NCI-H1436 (cell line): ENCODE measurements around the gene LAD1.
A peak's percentile ranks its signal among the peaks of the same experiment; 100 is the strongest.

ENCODE experiments used
- DNase-seq: peaks from one replicate; lab custom pipeline; 2025; lab: John Stamatoyannopoulos, UW

LAD1 gene

DNA sequence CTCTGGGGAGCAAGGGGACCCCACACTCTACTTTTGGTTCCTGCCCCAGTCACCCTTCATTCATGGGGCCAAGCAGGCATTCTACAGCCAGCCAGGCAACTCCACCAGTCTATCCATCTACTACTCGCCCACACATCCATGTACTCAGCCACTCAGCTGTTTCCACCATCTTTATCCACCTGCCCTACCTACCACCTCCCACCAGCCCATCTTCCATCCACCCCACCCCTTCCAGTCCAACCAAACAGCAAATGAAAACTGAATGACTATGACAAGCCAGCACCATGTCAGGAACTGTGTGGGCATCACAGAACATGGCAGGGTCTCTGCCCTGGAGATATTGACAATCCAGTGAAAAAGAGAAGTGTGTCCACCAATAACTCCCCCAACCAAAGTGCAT is 7.9 kb downstream of the LAD1 start:
- DNase-seq, result no peak

DNA sequence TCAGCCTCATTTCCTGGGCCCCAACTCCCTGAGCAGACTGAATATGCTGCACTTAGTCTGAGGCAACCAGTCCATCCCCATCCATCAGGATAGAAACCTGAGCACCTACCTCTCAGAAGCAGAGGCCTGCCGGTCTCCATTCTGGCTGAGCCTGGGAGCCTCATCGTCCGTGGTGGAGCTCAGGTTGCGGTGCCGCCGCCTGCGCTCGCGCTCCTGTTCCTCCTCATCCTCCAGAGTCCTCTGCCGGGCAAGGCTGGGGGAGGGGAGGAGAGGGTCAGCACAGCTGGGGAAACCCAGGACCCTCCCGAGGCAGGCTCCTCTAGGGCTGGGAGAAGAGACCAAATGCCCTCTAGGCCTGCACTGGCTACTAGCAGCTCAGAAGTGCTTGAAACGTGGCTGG is 10.1 kb downstream of the LAD1 start:
- no peak for DNase-seq

DNA sequence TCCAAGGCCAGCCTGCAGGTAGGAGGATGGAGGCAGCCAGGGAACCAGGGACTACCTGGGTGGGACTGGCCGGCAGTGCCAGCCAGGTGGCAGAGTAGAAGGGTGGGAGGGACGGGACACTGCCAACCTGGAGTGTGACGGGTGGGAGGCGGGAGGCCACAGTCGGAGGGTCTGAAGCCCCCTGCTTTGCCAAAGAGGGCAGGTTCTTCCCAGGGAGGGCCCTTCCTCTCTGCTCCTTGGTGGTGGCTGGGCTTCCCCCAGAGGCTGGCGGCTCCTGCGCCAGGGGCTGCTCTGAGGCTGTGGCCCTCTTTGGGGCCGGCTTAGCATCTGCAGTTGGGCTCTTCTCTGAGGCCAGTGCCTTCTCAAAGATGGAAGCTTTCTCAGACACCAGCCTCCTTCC is 12.9 kb downstream of the LAD1 start:
- no peak for DNase-seq

DNA sequence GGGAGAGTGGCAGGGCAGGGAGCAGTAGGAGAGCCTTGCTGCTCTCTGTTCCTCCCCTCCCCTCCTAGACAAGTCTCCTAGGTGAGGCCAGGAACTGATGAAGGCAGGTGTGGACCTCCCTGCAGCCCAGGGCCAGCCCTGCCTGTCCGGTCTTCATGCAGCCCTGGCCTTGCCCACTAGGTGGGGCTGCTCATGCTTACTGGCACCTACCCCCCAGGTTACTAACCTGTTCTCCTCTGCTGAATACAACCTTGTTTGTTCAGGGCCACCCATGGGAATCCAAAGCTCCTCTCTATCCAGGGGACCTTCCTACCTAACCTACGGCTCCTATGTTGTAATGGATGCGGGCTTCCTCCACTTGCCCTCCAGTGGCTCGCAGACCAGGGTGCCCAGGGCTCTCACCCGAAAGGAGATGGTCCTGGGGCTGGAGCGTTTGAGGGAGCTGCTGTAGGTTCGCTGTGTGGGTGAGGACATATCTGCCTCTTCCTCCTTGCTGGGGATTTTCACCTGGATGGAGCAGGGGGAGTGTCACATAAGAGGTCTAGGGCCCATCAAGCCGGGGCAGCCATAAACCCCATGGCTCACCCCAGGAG is 13.7 kb downstream of the LAD1 start:
- peak; percentile 89 for DNase-seq

DNA sequence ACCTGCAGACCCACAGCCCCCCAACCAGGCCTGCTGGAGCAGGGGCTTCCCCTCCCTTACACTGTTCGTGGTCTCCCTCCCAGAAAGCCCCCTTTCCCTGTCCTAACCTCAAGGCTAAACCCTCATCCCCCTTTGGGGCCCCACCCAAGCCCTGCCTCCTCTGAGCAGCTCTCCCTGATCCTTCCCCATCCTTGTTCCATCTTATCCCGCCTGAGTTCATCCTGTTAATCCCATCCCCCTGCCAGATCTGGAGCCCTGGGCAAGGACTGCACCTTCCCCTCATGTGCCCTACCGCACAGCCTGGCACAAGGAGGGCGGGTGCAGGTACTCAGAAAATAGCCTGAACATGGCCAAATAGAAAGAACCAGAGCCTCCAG is 14.7 kb downstream of the LAD1 start:
- no peak for DNase-seq

DNA sequence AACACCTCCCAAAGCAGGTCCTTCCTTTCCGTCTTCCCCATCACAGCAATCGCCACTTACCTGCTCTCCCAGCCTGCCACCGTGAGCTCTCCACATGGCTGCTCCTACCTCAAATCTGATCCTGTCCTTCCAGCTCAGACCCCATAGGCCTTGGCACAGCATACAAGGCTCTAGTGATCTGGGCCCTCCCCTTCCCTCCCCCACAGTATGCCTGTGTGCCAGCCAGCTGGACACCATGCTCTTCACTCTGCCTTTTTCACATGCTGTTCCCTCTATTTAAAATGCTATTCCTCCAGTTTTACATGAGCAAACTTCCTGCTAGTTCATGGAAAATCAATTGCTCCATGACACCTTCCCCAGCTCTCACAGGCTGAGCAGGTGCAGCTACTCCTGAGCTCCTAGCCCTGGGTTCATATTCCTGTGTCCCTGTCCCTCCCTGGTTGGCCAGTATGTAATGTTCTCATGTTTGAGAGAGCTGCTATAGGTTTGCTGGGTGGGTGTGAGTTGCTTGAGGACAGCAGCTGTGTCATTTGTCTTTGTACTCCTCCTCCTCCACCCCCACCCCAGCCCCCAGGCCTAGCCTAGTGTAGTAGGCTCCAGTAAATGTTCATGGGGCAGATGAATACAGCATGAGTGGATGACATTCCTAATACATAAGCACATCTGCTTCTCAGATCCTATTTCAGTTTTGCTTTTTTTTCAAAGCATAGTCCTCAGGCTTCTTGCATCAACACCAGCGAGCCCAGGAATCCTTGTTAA is 15.3 kb downstream of the LAD1 start:
- DNase-seq, result peak; percentile 26

DNA sequence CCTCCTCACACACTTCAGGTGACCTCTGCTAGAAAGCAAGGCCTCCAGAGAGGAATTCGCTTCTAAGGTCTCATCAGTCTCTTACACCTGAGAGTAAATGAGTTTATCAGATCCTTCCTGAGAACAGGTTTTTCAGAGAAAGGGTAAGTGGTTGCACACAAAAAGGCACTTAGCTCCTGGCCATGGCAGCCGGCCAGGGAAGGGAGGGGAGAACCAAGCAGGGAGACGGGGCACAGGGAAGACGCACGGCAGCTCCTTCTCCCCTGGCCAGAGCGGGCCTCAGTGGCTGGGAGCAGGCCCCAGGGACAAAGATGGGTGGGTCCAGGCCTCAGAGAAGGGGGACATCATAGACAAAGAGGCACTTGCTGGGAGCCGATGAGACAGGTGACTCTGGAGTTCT is 18.0 kb downstream of the LAD1 start:
- DNase-seq, result peak; percentile 68

DNA sequence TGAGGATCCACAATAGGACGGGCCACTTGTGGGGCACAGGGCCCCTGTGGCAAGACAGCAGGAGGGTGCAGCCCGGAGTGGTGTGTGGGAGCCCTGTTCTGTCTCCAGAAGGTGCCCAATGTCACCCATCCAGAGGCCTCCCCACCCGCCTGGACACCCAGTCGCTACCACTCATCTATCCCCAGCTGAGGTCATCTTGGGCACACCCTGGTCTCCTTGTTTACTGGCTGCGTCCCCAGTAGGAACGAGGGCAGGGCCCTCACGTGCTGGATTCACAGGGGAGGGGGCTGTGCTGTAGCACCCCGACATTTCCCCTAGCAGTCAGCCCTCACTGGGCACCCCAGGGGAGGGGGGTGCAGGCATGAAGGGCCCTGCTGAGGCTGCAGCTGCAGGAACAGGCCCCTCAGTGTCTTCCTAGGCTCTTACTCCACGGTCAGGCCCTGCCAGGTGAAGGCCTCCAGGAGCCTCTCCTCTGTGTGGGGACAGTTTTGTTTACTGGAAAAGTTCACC is 19.3 kb downstream of the LAD1 start:
- no peak for DNase-seq

DNA sequence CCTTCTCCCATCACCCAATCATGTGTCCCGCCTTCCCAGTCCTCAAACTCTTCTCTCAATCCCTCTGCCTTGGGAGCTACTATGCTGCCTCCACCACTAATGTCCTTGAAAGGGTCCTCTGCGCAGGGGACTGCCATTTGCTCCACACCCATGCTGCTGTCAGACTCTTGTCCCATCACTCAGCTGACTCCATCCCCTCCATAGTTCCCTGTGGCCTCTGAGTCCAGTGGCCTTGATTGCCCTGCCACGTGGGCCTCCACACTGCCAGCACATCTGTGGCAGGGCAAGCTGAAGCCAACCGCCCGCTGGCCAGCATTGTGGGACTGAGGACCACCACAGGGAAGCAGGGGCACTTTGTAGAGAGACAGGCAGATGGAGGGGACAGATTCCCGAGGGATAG is 20.3 kb downstream of the LAD1 start:
- DNase-seq, result no peak

DNA sequence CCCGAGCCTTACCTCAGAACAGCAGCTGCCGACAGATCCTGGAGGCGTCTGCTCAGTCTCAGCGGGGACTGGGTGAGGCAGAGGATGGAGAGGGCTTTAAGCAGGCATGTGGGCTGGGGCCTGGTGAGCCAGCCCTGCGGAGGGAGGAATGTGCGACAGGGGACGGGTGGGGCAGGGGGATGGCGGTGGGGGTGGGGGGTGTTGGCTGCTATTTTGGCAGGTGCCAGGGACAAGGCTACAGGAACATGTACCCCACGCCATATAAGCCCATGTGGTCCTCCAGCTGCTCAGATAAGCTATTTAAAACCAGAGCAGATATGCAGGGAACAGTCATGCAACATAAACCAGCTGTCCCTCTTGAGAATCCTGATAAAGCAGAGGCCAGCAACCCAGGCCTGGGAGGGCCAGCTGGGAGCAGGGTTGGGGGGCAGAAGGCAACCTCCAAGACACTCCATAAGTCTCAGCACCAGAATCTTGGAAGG is 21.5 kb downstream of the LAD1 start, which contains the start of gene TNNT2:
TNNT2 (minus strand) TSS at position 70 of the 482 bp plus-strand sequence. CDS start 4,426 bp downstream, outside the sequence.
- no peak for DNase-seq

DNA sequence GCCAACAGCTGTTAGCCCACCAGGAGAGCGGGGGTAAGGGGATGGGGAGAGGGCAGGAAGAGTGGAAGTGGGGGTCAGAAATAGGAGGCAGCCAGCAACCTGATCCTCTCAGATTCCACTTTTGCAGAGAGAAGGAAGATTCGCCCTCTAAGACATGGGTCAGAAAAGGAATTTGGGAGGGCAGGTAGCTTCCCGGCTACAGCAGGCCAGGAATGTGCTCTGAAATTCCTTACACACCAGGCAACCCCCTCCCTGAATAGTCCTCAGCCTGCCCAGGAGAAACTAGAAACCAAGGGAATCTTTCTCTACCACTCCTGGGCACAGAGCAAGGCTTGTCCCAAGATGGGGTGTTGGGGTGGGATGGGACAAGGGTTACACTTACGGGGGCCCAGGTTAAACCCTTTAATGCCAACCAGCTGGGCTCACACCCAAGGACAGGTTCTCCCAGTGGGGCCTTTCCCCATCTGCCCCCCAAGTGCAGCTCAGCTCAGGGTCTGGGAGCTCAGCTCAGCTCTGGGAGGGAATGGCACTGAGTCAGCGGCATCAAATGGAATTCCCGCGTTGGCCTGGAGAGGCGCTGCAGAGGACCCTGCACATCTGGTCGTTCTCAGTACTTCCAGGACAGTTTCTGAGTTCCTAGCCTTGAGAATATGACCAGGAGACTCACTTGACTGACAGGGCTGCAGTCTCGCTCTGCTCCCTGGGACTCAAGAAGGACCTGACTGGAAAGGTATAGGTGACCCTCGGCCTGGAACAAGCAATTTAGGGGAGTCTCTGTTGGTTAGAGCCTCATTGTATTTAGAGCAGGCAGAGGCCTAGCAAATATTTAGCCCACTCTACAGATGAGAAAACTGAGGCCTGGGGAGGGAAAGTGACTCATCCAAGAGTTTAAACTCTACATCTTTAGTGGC is 22.4 kb downstream of the LAD1 start:
- DNase-seq, result no peak

DNA sequence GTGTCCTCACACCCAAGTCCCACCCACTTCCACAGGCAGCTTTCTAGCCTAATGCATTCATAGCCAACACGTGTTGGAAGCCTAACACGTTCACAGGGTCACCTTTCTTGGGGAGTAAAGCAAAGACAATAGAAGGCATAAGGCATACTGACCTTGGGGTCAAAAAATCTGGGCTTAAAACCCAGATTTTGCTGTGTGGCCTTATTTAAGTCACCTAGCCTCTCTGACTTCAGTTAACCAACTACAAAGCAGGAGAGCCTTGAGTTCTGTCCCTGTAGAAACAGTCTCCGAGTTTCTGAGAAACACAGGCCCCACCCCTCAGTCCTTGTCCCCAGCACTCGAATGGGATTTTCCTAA is 23.0 kb downstream of the LAD1 start:
- DNase-seq, result no peak

DNA sequence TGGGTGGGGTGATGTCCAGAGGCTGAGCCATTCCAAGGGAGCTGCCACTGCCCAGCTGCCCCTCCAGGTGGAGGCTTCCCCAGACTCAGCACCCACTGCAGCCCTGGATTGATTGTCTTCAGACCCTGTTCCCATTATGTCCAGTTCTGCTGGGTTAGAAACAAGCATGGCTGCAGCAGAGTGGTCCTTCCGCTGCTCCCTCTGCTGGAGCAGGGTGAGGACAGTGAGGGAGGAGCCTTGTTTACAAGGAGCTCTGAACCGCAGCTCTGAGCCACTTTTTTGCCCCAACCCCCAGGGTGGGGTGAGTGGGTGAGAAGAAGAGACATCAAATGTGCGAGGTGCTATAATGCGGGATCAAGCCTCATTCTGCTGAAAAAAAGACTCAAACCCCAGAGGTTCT is 24.0 kb downstream of the LAD1 start:
- no peak for DNase-seq

DNA sequence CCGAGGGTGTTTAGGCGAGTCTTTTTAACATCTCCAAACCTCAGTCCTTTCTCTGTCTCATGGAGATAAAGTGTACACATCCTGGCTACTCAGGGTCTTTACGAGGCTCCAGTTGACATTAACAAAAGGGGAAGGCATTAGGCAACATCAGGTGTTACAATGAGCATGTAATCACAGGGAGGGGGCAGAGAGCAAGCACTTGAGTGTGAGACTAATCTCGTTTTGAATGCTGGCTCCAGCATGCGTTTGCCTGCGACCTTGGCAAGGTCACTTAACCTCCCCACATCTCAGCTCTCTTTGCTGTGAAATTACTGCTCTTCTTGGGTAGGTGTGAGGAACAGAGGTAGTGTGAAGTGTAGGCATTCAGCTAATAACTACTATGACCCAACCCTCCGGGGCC is 24.8 kb downstream of the LAD1 start:
- DNase-seq, result peak; percentile 66

DNA sequence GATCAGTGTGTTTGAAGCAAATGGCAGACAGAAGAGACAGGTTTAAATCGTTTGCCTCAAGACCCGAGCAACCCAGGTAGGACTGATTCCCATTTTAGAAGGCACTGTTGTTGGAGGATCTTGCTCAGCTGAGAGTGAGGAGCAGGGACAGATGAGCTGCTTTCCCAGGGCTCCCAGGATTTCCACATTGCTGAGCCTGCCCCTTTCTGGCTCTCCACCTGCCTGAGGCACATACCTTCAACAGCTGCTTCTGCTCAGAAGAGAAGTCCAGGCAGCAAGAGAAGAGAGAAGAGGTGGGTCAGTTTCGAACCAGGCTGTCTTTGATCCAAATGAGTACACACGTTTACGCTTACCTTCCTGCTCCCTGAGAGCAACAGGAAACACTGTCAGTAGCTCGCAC is 27.3 kb downstream of the LAD1 start:
- DNase-seq, result no peak

DNA sequence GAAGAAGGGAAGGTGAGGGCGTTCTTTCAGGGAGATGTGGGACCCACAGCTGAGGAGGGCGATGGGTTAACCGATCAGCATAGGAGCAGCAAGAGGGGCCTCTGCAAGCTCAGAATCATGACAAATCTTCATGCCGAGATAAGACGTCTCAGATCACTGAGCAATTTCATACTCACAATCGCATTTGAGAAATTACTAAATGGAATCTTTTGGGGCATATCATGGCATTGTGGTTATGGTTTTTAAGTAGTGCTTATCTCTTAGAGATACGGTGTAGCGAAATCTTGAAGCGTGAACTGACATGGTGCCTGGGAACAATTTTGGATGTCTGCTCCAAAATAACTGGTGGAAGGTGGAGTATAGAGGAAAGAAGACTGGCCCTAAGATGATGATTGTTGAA is 27.8 kb downstream of the LAD1 start:
- no peak for DNase-seq

DNA sequence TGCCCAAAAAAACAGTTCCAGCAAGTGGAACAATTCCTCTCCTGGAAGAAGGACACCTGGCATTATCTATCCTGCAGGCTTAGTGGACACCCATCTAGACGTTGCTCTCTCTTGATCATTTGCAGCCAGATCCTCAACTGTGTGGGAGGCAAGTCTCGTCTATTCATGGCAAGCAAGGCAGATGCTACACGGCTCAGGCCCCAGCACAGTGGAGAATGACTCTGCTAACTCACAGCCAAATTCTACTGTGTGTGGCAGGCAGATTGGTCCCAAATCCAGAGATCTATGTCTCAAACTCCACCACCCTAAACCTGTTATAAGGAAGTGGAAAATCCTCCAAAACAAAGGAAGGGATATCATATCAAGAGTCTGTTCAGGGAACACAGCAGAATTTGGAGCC is 28.6 kb downstream of the LAD1 start:
- DNase-seq, result no peak

DNA sequence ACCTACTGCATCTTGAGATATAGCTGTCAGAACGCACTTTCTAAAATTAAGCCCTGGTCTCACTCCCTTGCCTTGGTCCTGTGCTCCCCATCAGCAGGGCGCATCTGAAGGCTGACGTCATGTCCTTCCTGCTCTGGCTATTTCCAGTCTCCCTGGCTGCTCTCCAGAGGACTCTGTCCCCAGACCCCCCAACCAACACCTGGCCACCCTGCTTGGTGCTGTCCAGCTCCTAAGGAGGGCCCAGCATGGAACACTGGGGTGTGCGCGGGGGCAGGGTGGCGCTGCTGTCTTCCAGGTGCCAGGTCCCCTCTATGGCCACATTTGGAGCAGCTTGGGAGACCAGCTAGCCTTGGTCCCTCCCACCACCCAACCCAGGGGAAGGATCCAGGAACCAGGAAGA is 29.9 kb downstream of the LAD1 start:
- DNase-seq, result no peak

DNA sequence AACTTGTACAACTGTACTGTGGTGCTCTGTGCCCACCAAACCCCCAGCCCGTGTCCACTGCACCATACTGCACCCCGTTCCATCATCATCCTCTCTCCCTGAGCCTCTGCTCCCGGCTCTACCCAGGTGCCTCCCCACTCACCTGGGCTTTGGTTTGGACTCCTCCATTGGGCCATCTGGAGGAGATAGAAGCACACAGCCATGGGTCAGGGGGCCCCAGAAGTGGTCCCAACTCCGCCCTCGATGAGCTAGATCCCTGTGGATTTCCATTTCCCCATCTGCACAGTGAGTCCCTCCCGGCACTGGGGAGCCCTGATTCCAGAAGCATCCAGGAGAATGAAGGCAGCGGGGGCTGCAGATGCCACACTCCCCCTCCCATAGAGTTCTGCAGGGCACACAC is 32.4 kb downstream of the LAD1 start:
- no peak for DNase-seq

DNA sequence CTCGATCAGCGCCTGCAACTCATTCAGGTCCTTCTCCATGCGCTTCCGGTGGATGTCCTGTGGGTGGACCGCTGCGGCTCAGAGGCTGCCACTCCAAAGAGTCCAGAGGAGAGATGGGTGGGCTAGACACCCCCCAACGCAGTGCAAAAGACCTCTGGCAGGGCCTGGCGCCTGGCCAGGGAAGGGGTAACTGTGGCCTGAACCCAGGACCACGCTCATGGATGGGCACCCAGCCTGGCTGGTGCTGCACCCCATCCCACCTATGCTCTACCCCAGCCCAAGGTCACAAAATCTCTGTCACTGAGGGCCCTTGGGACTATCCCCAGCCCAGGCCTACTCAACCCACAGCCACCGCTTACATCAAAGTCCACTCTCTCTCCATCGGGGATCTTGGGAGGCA is 33.9 kb downstream of the LAD1 start:
- DNase-seq, result no peak

DNA sequence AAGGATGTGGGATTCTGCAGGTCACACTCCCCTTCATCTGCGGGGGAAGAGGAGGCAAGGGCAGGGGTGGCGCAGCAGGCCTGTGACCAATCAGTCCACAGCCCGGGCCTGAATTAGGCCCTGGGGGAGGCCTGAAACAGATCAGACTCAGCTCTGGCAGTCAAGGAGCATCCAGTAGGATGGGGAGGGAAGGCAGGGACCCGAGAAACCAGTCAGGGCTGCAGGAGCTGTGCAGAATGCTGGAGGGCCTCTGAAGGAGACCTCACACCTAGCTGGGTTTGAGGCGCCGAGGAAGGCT is 34.4 kb downstream of the LAD1 start:
- no peak for DNase-seq

DNA sequence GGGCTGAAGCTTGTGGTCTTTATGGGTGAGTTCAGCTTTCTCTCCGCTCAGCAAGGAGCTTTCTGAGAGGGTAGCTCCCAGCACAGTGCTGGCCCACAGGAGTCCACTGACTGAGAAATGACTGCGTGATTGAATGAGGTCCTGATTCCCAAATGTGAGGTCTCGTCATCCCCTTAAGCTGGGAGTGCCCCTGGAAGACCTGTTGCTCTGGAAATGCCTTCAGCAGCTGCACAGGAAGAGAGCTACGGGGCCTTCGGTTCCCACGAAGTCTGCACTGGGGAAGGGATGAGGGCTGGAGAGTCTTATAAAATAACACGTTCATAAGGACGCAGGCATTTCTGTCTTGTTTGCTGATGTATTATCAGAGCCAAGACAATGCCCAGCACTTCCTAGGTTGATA is 35.7 kb downstream of the LAD1 start:
- no peak for DNase-seq

DNA sequence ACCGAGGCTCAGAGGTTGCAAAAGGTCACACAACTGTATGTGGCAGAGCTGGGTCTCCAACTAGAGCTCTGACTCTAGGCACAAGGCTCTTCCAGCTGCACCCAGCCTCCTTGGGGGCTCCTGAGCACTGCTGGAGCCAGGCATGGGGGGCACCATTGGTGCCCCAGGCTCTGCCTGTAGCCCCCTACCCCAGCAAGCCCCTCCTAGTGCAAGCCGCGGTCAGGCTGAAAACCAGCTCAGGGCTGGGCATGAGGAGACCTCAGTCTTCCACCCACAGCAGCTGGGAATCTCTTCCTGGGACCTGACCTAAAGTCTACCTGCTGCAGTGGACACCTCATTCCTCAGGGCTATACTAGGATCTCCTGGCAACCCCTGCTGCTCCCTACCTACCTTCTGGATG is 36.2 kb downstream of the LAD1 start:
- no peak for DNase-seq
